Large intestine (tissue), 3 donors: ENCODE data around the gene UQCC2. TPM values are rescaled to one million over a fixed set of nuclear protein-coding genes. Genes with fewer than 3 reads are reported as not detected.

Source experiments
- DNase-seq, 2 donors: peaks; one replicate each; pipeline versions ENCODE4 v3.0.0 to v3.0.0-alpha.2; 2013
- H3K27ac ChIP-seq: one replicate; pipeline ENCODE4 v1.5.1; 2013; ENCODE audit warnings: low read length
- H3K27me3 ChIP-seq: 2 replicates; pipeline ENCODE4 v1.6.1; 2013; ENCODE audit warnings: low read length; ENCODE audit not compliant: control insufficient read depth, insufficient read depth
- H3K36me3 ChIP-seq: 2 replicates; pipeline ENCODE4 v1.6.1; 2013; ENCODE audit warnings: low read length; ENCODE audit not compliant: control insufficient read depth, insufficient read depth
- H3K4me1 ChIP-seq: one replicate; pipeline ENCODE4 v1.6.1; 2013; ENCODE audit warnings: low read length; ENCODE audit not compliant: control insufficient read depth, insufficient read depth
- H3K4me3 ChIP-seq: one replicate; pipeline ENCODE4 v1.5.1; 2013; ENCODE audit warnings: low read length
- H3K9me3 ChIP-seq: one replicate; pipeline ENCODE4 v1.6.1; 2013; ENCODE audit warnings: mild to moderate bottlenecking, low read depth, low read length, moderate library complexity; ENCODE audit not compliant: control insufficient read depth
- WGBS: methylation state at CpG from one replicate; pipeline ENCODE4 v1.1.5; 2013; ENCODE audit warnings: low lambda C conversion rate; ENCODE audit not compliant: insufficient coverage; 5-methylcytosine and 5-hydroxymethylcytosine counted together
- polyA plus RNA-seq: library from polyadenylated mRNA; unstranded; fragments of 120-200 nt; gene quantifications from one replicate; pipeline ENCODE4 v1.2.1, GENCODE V29; 2013

The UQCC2 gene
- polyA plus RNA-seq, 1 donor, result 61.0 TPM

DNA sequence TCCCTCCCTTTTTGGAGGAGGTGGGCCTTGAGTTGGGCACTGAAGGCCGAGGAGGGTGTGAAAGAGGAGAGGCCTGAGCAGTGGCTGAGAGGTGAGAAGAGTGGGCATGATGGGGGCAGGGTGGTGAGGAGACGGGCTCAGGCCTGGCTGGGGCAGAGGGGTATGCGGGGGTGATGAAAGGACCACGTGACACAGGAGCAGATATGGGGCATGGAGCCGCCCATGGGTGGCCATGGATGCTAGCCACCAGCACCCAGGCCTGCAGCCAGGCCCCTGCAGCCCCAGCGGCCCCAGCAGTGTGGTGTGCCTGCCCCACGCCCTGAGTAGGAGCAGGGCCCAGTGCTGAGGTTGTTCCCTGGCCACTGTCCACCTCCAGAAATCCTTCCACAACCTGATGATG, 26.5 kb downstream of the UQCC2 start:
- no peaks in the 10 kb centered on the region for H3K9me3 ChIP-seq
- H3K27ac ChIP-seq, result no peak overlapping the region
- no peak for DNase-seq
- no peaks in the 10 kb centered on the region for H3K4me1 ChIP-seq
- WGBS, result no CpG with 5 or more reads among the region's 7 CpGs
- no peaks in the 10 kb centered on the region for H3K27me3 ChIP-seq
- H3K36me3 ChIP-seq, result peaks cover 93% of the 10 kb centered on the region
- no peak overlapping the region for H3K4me3 ChIP-seq

DNA sequence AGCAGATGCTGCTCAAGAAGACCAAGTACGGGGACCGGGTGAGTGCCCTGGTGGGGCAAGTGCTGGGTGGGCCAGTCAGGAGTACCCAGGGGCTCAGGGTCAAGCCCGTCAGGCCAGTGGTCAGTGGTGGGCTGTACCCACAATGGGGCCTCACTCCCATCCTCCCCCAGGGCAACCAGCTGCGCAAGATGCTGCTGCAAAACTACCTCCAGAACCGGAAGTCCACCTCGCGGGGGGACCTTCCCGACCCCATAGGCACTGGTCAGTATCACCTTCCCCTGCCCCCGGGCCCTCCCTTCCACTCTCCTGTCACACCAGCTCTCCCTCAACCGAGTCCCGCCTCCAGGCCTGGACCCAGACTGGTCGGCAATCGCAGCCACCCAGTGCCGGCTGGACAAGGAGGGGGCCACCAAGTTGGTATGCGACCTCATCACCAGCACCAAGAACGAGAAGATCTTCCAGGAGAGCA, 27.0 kb downstream of the UQCC2 start:
- H3K4me1 ChIP-seq, result no peaks in the 10 kb centered on the region
- no peak overlapping the region for H3K27ac ChIP-seq
- no peaks in the 10 kb centered on the region for H3K27me3 ChIP-seq
- WGBS, result no CpG with 5 or more reads among the region's 16 CpGs
- DNase-seq, result no peak
- no peaks in the 10 kb centered on the region for H3K9me3 ChIP-seq
- no peak overlapping the region for H3K4me3 ChIP-seq
- H3K36me3 ChIP-seq, result peaks cover 93% of the 10 kb centered on the region

DNA sequence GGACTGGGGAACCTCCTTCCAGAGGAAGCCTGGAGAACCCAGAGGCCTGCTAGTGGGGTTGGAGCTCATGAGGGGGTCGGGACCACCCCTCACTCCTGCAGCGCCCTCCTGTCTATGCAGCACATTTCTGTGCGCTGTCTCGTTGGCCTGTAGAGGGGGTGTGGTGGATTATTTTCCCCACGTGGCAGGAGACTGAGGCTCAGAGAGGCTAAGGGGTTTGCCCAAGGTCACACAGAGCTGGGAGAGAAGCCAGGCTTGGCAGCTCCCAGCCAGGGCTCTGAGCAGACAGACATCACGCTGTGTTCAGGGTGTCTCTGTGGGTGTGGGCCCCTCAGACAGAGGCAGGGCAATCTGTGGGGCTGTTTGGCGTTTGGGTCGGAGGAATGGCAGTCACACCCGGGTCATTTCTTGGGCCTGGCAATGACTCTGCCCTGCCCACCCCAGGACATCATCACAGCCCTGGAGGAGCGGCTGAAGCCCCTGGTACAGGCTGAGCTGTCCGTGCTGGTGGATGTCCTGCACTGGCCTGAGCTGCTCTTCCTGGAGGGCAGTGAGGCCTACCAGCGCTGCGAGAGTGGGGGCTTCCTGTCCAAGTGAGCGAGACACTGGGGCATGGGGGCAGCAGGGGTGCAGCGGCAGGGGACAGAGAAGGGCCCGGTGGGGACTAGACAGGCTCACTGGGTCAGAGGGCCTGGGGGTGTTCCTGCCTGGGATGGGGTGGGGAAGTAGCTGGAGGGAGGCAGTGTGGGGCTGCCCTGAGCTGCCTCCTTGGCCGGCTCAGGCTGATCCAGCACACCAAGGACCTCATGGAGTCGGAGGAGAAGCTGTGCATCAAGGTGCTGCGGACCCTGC, 27.7 kb downstream of the UQCC2 start:
- no peaks in the 10 kb centered on the region for H3K4me1 ChIP-seq
- no peak for DNase-seq
- H3K36me3 ChIP-seq, result peaks cover 93% of the 10 kb centered on the region
- H3K27me3 ChIP-seq, result no peaks in the 10 kb centered on the region
- H3K4me3 ChIP-seq, result no peak overlapping the region
- no peak overlapping the region for H3K27ac ChIP-seq
- H3K9me3 ChIP-seq, result no peaks in the 10 kb centered on the region
- no CpG with 5 or more reads among the region's 19 CpGs for WGBS

DNA sequence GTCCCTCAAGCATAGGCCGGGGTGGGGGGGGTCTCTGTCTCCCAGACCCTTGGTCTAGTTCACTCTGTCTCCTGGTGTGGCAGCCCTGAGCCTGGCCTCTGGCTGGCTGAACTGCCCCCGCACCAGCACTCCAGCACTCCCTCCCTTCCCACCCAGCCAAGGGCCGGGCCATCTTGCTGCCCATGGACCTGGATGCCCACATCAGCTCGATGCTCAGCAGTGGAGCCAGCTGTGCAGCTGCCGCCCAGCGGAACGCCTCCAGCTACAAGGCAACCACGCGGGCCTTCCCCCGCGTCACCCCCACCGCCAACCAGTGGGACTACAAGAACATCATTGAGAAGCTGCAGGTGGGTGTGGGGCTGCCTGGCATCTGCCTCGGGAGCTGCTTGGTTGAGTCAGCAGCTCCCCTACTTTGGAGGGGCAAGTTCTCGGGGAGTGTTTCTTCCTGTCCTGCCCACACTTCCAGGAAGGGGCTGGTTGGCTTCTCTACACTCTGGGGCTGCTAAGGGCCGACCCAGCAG, 28.4 kb downstream of the UQCC2 start:
- WGBS, result no CpG with 5 or more reads among the region's 15 CpGs

DNA sequence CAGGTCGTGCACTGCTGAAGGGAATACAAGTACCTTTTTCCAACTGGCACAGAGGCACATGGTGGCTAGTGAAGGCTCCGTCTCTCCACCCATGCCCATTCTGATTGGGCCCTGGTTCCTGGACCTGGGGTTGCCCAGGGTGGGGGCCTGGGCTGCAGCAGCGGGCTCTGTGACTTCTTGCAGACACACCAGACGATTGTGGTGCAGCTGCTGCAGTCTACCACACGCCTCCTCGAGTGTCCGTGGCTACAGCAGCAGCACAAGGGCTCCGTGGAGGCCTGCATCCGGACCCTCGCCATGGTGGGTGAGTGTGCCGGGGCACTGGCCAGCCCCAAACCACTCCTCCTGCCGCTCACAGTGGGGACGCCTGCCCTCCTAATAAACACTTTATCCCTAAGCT, 29.2 kb downstream of the UQCC2 start:
- H3K36me3 ChIP-seq, result peaks cover 93% of the 10 kb centered on the region
- no peak for DNase-seq
- H3K27me3 ChIP-seq, result no peaks in the 10 kb centered on the region
- no peak overlapping the region for H3K4me3 ChIP-seq
- H3K9me3 ChIP-seq, result no peaks in the 10 kb centered on the region
- H3K27ac ChIP-seq, result no peak overlapping the region
- no peaks in the 10 kb centered on the region for H3K4me1 ChIP-seq
- WGBS, result no CpG with 5 or more reads among the region's 13 CpGs

More for the DNA sequence above, 28.4 kb downstream of the UQCC2 start:
- Histone ChIP-seq H3K36me3 (peaks cover 93% of the 10 kb centered on the region), H3K27ac (no peak overlapping the region), H3K4me1 (no peaks in the 10 kb centered on the region), H3K9me3 (no peaks in the 10 kb centered on the region), H3K4me3 (no peak overlapping the region), H3K27me3 (no peaks in the 10 kb centered on the region)
- no peak for DNase-seq

DNA sequence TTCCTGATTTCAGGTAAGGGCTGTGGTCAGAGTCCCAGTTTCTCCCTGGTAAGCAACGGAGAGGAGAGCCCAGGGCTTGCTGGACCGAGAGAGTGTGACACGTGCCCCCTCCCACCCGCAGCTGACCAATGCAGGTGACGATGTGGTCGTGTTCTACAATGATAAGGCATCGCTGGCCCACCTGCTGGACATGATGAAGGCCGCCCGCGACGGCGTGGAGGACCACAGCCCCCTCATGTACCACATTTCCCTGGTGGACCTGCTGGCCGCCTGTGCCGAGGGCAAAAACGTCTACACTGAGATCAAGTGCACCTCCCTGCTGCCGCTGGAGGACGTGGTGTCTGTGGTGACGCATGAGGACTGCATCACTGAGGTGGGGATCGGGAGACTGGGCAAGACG, 31.7 kb downstream of the UQCC2 start:
- H3K36me3 ChIP-seq, result peaks cover 90% of the 10 kb centered on the region
- H3K4me3 ChIP-seq, result no peak overlapping the region
- no peak overlapping the region for H3K27ac ChIP-seq
- DNase-seq, result no peak
- no peaks in the 10 kb centered on the region for H3K27me3 ChIP-seq
- H3K4me1 ChIP-seq, result no peaks in the 10 kb centered on the region
- H3K9me3 ChIP-seq, result no peaks in the 10 kb centered on the region
- WGBS, result 80% methylated on average over 2 of the region's 20 CpGs

DNA sequence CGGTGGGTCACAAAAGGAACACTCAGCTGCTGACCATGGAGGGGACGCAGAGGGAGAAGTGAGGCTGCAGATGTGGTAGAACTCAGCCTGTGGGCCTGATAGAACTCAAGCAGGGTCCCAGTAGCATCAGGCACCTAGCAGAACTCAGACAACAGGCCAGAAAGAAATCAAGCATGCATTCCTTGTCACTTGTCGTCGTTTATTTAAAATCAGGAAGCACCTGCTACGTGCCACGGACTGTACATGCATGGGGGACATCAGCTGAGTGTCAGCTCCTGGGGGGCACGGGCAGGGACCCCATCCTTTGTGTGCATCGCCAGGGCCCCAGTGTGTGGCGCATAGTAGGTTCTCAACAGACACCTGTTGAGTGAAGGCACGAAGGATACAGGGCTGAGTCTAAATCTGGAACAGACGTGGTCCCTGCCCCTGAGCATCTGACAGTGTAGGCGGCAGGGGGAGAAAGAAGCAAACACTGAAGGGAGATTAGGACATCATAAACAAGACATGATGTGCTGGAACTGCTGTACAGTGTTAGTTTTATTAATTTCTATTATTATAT, 32.5 kb downstream of the UQCC2 start:
- Histone ChIP-seq H3K36me3 (peaks cover 90% of the 10 kb centered on the region), H3K27me3 (no peaks in the 10 kb centered on the region), H3K27ac (no peak overlapping the region), H3K4me1 (no peaks in the 10 kb centered on the region), H3K4me3 (no peak overlapping the region), H3K9me3 (no peaks in the 10 kb centered on the region)
- WGBS, result no CpG with 5 or more reads among the region's 12 CpGs
- no peak for DNase-seq

DNA sequence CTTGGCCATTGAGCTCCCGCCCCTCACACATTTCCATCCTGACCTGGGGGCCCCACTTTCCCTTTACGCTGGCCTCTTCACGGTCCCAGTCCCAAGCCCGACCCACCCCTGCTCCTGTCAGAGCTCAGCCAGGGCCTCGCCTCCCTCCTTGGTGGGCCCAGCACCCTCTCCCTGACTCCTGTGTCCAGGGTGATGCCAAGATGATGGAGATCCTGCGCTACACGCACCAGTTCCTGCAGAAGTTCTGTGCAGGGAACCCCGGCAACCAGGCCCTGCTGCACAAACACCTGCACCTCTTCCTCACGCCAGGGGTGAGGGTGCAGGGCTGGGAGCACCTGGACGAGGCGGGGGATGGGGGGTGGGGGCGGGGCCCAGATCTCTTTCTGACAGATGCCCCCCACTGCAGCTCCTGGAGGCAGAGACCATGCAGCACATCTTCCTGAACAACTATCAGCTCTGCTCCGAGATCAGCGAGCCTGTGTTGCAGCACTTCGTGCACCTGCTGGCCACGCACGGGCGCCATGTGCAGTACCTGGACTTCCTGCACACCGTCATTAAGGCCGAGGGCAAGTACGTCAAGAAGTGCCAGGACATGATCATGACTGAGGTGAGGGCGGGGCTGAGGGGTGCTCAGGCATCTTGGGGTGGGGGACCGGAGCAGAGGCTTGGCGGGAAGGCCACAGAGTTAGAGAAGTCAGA, 33.1 kb downstream of the UQCC2 start:
- no peak for DNase-seq
- no peak overlapping the region for H3K27ac ChIP-seq
- H3K4me1 ChIP-seq, result no peaks in the 10 kb centered on the region
- H3K4me3 ChIP-seq, result no peak overlapping the region
- WGBS, result 96% methylated on average over 4 of the region's 24 CpGs
- no peaks in the 10 kb centered on the region for H3K27me3 ChIP-seq
- H3K9me3 ChIP-seq, result no peaks in the 10 kb centered on the region
- H3K36me3 ChIP-seq, result peaks cover 90% of the 10 kb centered on the region

DNA sequence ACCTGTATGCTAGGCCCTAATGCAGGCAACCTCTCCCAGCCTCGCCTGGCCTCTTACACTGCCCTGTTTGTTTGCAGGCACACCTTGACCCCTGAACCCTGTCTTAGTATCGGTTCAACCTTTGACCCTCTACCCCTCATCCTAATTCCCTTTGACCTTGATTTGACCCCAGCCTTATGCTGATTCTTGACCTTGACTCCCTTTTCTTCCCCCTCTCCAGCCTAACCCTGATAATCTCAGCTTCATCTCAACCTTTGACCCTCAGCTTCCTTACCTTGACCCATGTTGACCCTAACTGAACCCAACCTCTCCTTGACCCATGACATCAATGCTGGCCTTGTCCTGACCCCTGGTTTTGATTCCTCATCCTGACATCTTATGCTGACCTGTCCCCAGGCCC, 33.8 kb downstream of the UQCC2 start:
- Histone ChIP-seq H3K4me1 (no peaks in the 10 kb centered on the region), H3K36me3 (peaks cover 90% of the 10 kb centered on the region), H3K27me3 (no peaks in the 10 kb centered on the region), H3K4me3 (no peak overlapping the region), H3K27ac (no peak overlapping the region), H3K9me3 (no peaks in the 10 kb centered on the region)
- DNase-seq, result no peak
- no CpG with 5 or more reads among the region's 2 CpGs for WGBS

DNA sequence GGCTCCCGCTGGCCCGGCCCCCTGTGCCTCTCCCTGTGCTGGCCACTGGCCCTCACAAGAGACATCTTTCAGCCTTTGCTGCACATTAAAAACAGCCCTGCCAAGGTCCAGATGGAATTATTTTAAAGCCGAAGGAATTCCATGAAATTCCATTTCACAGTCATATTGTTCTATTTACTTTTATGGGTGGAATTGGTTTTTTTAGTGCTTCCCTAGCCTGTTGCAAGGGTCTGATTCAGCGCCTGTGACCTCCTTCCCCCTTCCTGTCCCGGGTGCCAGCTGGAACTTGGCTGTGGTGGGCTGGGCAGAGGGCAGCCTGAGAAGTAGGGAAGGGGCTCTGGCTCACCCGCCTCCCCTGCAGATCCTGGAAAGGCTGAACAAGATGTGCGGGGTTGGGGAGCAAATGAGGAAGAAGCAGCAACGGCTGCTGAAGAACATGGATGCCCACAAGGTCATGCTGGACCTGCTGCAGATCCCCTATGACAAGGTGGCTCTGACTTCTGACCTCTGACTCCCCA, 34.3 kb downstream of the UQCC2 start:
- no peaks in the 10 kb centered on the region for H3K4me1 ChIP-seq
- H3K27me3 ChIP-seq, result no peaks in the 10 kb centered on the region
- no CpG with 5 or more reads among the region's 8 CpGs for WGBS
- H3K27ac ChIP-seq, result no peak overlapping the region
- H3K4me3 ChIP-seq, result no peak overlapping the region
- DNase-seq, result no peak
- H3K36me3 ChIP-seq, result peaks cover 90% of the 10 kb centered on the region
- no peaks in the 10 kb centered on the region for H3K9me3 ChIP-seq
